Endothelial cell (in vitro differentiated cells): ENCODE data around the gene TRAPPC12. TPM values are rescaled to one million over a fixed set of nuclear protein-coding genes. Genes with fewer than 3 reads are reported as not detected.

Experiments
- DNase-seq: peaks from one replicate; pipeline ENCODE4 v3.0.0; 2021; ENCODE audit warnings: low spot score
- H3K27ac Mint-ChIP-seq: one replicate; pipeline ENCODE4 v1.8.0; 2021; ENCODE audit warnings: mixed read lengths, inconsistent platforms; ENCODE audit not compliant: unreplicated experiment
- H3K27me3 Mint-ChIP-seq: one replicate; pipeline ENCODE4 v1.8.0; 2021; ENCODE audit warnings: mild to moderate bottlenecking, moderate library complexity, mixed read lengths, inconsistent platforms; ENCODE audit not compliant: unreplicated experiment
- H3K36me3 Mint-ChIP-seq: one replicate; pipeline ENCODE4 v1.8.0; 2021; ENCODE audit warnings: mild to moderate bottlenecking, low read depth, mixed read lengths, inconsistent platforms; ENCODE audit not compliant: unreplicated experiment
- H3K4me1 Mint-ChIP-seq: one replicate; pipeline ENCODE4 v1.8.0; 2021; ENCODE audit warnings: mild to moderate bottlenecking, mixed read lengths, inconsistent platforms; ENCODE audit not compliant: unreplicated experiment
- H3K4me3 Mint-ChIP-seq: one replicate; pipeline ENCODE4 v1.8.0; 2021; ENCODE audit warnings: mild to moderate bottlenecking, mixed read lengths, inconsistent platforms; ENCODE audit not compliant: unreplicated experiment
- H3K9me3 Mint-ChIP-seq: one replicate; pipeline ENCODE4 v1.8.0; 2021; ENCODE audit warnings: mixed read lengths, inconsistent platforms; ENCODE audit not compliant: unreplicated experiment
- total RNA-seq: library from RNA; stranded (reverse); fragmentation: NEBNext Ultra II Directional; extraction: Animal tissue kit (Norgen Biotek cat#: 25700); gene quantifications from one replicate; pipeline ENCODE4 v1.2.1, GENCODE V29; 2021; ENCODE audit not compliant: unreplicated experiment
- TF ChIP-seq, protein P1 (sequence below): fragments of 200-600 bp; sonication (generic); IDR thresholded peaks from one replicate; pipeline ENCODE4 v1.5.0; 2021; ENCODE audit warnings: antibody characterized with exemption; ENCODE audit not compliant: unreplicated experiment

The TRAPPC12 gene
- total RNA-seq, 1 donor from 2014 or later = 105 TPM

- Mint-ChIP-seq H3K27ac (peak overlapping the region; percentile 15), H3K4me1 (peaks cover 31% of the 10 kb centered on the region), H3K27me3 (peaks cover 3% of the 10 kb centered on the region), H3K9me3 (peaks cover 5% of the 10 kb centered on the region), H3K4me3 (peak overlapping the region; percentile 91), H3K36me3 (peaks cover 43% of the 10 kb centered on the region)
- no peak for DNase-seq
- TF ChIP-seq, protein P1, sequence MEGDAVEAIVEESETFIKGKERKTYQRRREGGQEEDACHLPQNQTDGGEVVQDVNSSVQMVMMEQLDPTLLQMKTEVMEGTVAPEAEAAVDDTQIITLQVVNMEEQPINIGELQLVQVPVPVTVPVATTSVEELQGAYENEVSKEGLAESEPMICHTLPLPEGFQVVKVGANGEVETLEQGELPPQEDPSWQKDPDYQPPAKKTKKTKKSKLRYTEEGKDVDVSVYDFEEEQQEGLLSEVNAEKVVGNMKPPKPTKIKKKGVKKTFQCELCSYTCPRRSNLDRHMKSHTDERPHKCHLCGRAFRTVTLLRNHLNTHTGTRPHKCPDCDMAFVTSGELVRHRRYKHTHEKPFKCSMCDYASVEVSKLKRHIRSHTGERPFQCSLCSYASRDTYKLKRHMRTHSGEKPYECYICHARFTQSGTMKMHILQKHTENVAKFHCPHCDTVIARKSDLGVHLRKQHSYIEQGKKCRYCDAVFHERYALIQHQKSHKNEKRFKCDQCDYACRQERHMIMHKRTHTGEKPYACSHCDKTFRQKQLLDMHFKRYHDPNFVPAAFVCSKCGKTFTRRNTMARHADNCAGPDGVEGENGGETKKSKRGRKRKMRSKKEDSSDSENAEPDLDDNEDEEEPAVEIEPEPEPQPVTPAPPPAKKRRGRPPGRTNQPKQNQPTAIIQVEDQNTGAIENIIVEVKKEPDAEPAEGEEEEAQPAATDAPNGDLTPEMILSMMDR = no peak
These were observed 138.5 kb downstream of the TRAPPC12 start for GRCh38 chr2:3517948-3518495.

DNA sequence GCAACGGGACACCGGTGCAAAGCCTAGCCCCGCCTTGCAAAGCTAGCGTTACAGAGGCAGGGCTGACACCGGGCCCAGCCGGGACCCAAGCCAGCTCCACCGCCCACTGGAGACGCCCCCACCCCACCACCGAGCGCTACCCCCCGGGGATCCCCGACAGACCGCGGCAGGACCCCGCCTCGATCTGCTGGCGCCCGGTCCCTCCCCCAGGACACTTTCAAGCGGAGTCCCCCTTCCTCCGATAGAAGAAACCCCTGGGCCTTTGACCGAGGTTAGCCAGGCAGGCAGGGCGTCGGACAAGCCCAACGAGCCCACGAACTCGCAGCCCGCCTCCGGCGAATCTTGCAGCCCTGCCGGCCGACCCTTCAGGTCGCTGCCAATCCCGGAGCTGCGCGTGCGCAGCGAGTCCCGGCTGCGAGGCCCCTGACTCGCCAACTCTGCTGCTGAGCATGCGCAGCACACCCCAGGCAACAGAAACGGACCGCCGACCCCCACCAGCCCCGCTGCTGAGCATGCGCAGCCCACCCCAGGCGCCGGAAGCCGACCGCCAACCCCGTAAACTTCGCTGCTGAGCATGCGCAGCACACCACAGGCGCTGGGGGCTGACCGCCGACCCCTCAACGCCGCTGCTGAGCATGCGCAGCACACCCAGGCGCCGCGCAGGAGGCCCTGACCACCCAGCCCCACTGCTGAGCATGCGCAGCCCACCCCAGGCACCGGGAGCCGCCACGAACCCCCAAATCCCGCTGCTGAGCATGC, 139.2 kb downstream of the TRAPPC12 start:
- Mint-ChIP-seq H3K9me3 (peaks cover 5% of the 10 kb centered on the region), H3K4me1 (peaks cover 34% of the 10 kb centered on the region), H3K4me3 (peak overlapping the region; percentile 91), H3K27ac (no peak overlapping the region), H3K36me3 (peaks cover 40% of the 10 kb centered on the region), H3K27me3 (peaks cover 3% of the 10 kb centered on the region)
- peak; percentile 99 for DNase-seq
- TF ChIP-seq, protein P1 = no peak

- peak within 1 kb of the TSS; percentile 91 for H3K4me3 Mint-ChIP-seq
- peak; percentile 73 for DNase-seq
- H3K27ac Mint-ChIP-seq = peak within 1 kb of the TSS; percentile 58
- peaks cover 31% of the 10 kb centered on the region for H3K36me3 Mint-ChIP-seq
- H3K27me3 Mint-ChIP-seq = peaks cover 3% of the 10 kb centered on the region
- H3K4me1 Mint-ChIP-seq = peaks cover 27% of the 10 kb centered on the region
- TF ChIP-seq, protein P1 = no peak
- H3K9me3 Mint-ChIP-seq = peaks cover 5% of the 10 kb centered on the region
These were observed 140.0 kb downstream of the TRAPPC12 start, which contains the start of gene ADI1 for GRCh38 chr2:3519255-3520205. Gene ADI1 (minus strand): TSS chr2:3519531. CDS start chr2:3519487, 44 bp downstream.

DNA sequence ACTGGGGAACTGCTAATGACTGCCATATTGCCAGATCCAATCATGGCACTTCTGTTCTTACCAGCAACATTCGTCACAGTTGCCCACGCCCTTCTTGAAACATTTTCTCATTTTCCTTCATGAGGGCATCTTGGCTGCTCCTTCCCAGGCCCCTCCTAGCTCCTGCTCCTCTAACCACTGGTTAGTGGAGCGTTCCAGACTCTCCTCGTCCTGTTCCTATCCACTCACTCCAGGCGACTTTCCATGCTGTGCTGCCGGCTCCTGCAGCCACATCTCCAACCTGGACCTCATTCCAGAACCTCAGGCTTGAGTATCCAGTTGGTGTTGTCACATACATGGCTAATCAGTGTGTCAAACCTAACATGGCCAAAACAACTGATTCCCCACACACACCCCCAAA, 141.1 kb downstream of the TRAPPC12 start:
- peaks cover 20% of the 10 kb centered on the region for H3K36me3 Mint-ChIP-seq
- peaks cover 3% of the 10 kb centered on the region for H3K9me3 Mint-ChIP-seq
- no peak overlapping the region for H3K27ac Mint-ChIP-seq
- TF ChIP-seq, protein P1 = no peak
- H3K27me3 Mint-ChIP-seq = peaks cover 3% of the 10 kb centered on the region
- peak overlapping the region; percentile 91 for H3K4me3 Mint-ChIP-seq
- DNase-seq = no peak
- peaks cover 27% of the 10 kb centered on the region for H3K4me1 Mint-ChIP-seq
